GM21619 (cell line): ENCODE results near the gene FMO5.
"Not testable (repeated sequence)": the region's sequence is repeated elsewhere in the genome, so short reads cannot be mapped to it uniquely, and the experiment has no call there.

Source experiments
- ATAC-seq: cut with Tn5 transposase; IDR thresholded peaks from one replicate; pipeline ENCODE4 v1.9.1; 2021; ENCODE audit not compliant: unreplicated experiment

Gene FMO5

GRCh38 chr1:147157116-147157515 is 68.0 kb downstream of the FMO5 start:
- ATAC-seq = not testable (repeated sequence)

GRCh38 chr1:147156642-147157041 is 68.5 kb downstream of the FMO5 start:
- no peak for ATAC-seq

GRCh38 chr1:147152772-147153171 is 72.4 kb downstream of the FMO5 start:
- no peak for ATAC-seq

GRCh38 chr1:147151244-147151643 is 73.9 kb downstream of the FMO5 start:
- no peak for ATAC-seq

- ATAC-seq = no peak
Measured at GRCh38 chr1:147142886-147143285, 82.3 kb downstream of the FMO5 start.
